Right lobe of liver (tissue), 4 donors: ENCODE measurements around the gene ARGLU1.

Experiments used
- POLR2A ChIP-seq: fragments of 450-650 bp; IDR thresholded peaks from one replicate; pipeline ENCODE4 v1.6.1; 2017; ENCODE audit warnings: antibody characterized with exemption, mild to moderate bottlenecking
- TF ChIP-seq, protein P1 (sequence below), 4 donors: fragments of 200-600 bp in 3 of 4; fragments of 450-650 bp in 1 of 4; IDR thresholded peaks; one replicate each; pipeline versions ENCODE4 v1.5.1 to v1.8.0; 2016 to 2022; ENCODE audit warnings: antibody characterized with exemption in 4 of 4, mild to moderate bottlenecking in 2 of 4
- donor health status: DM: no; HTN: no; CAD: no.
- donor health status: DM: no; HTN: no; CAD: no.
- donor health status: DM: no; HTN: yes; CAD: no.

DNA sequence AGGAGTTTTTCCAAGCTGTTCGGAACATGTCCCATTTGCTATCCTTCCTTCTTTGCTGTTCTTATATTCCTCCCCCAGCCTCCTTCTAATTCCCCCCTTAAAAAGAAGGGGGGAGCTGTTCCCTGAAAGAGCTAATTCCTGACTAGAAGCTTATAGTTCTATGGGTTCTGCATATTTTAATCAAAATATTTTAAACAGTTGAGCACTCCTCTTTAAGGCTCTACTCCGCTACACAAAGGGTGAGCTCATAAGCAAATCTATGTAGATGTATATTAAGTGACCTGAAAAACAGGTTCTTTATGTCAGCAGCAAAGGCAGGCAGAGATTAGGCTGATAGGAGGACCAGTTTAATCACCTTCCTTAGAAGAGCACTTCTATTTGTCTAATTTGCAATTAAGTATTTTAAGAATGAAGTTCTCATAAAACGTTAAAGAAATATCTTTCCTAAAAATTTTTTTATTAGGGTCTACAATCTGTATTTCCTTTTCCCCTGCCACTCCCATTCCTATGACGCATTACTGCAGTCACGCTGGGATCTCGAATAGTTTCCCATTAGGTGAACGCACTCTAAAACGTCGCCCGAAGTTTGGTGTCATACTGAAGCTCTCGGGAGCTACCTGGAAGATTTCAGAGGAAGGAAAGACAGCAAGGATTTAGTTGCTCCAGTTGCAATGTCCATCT is 37.6 kb downstream of the ARGLU1 start:
- TF ChIP-seq, protein P1, sequence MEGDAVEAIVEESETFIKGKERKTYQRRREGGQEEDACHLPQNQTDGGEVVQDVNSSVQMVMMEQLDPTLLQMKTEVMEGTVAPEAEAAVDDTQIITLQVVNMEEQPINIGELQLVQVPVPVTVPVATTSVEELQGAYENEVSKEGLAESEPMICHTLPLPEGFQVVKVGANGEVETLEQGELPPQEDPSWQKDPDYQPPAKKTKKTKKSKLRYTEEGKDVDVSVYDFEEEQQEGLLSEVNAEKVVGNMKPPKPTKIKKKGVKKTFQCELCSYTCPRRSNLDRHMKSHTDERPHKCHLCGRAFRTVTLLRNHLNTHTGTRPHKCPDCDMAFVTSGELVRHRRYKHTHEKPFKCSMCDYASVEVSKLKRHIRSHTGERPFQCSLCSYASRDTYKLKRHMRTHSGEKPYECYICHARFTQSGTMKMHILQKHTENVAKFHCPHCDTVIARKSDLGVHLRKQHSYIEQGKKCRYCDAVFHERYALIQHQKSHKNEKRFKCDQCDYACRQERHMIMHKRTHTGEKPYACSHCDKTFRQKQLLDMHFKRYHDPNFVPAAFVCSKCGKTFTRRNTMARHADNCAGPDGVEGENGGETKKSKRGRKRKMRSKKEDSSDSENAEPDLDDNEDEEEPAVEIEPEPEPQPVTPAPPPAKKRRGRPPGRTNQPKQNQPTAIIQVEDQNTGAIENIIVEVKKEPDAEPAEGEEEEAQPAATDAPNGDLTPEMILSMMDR (IDR thresholded peaks at IDR 0.05) = no peak
- TF ChIP-seq POLR2A = no peak
